ENCODE results near the gene EMILIN2.
A peak's percentile ranks its signal among the peaks of the same experiment; 100 is the strongest.
"Not testable (repeated sequence)": the region's sequence is repeated elsewhere in the genome, so short reads cannot be mapped to it uniquely, and the experiment has no call there.

Gene EMILIN2

GRCh38 chr18:2847317-2848246, 776 bp downstream of the EMILIN2 start:
- DNase-seq, result peak; percentile 59

DNA sequence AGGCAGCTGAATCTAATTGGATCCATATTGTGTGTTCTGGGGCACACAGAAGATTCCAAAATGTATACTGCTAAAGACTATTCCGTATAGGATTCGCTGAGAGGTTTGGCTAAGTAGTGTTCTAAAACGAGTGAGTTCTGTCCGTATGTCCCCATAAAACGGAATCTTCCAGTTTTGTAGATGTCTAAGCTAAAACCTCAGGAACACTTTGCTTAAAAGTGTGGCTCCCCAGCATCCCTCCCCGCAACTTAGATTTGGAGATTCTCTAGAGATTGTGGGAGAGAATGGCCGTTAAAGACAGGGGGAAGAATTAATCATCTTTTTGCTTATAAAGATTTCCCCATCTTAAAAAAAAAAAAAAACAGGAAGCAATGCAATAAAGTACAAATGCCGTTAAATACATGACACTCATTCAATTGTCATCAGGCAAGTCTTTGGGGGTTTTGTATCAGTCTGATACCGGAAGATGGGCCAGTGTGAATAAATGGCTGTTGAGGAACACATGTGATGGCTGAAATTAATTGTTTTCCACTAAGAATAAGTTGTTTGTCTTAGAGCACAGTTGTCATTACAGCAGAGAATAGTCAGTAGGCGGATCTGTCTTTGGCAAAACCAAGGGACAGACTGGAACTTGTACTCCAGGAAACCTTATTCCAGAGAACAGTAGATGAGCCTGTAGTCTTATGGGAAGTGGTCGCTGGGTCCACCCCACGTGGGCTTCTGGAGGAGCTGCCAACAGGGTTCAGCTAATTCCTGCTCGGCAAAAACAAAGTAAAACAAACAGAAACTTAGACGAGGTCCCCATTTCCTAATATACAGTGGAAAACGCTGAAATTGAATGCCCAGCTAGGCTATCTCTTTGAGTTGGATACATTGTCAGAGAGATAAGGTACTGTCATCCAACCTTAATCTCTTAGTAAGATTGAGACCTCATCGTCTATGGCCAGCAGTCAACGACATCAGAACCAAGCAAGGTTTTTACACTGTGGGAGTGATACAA, 1.7 kb downstream of the EMILIN2 start:
- no peak for DNase-seq

- DNase-seq, result no peak
These were observed 4.0 kb downstream of the EMILIN2 start for GRCh38 chr18:2850816-2851215.

GRCh38 chr18:2851771-2852170, 5.0 kb downstream of the EMILIN2 start:
- no peak for DNase-seq

DNA sequence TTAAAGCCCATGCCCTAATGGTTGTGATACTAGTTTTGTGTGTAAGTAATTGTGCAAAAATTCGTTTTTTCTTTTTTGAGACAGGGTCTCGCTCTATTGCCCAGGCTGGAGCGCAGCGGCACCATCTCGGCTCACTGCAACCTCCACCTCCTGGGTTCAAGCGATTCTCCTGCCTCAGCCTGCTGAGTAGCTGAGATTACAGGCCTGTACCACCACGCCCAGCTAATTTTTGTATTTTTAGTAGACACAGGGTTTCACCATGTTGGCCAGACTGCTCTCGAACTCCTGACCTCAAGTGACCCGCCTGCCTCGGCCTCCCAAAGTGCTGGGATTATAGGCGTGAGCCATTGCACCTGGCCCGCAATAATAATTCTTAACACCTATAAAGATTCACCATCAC, 5.7 kb downstream of the EMILIN2 start:
- DNase-seq, result not testable (repeated sequence)

- no peak for DNase-seq
These were observed 6.5 kb downstream of the EMILIN2 start for GRCh38 chr18:2853173-2853925.

DNA sequence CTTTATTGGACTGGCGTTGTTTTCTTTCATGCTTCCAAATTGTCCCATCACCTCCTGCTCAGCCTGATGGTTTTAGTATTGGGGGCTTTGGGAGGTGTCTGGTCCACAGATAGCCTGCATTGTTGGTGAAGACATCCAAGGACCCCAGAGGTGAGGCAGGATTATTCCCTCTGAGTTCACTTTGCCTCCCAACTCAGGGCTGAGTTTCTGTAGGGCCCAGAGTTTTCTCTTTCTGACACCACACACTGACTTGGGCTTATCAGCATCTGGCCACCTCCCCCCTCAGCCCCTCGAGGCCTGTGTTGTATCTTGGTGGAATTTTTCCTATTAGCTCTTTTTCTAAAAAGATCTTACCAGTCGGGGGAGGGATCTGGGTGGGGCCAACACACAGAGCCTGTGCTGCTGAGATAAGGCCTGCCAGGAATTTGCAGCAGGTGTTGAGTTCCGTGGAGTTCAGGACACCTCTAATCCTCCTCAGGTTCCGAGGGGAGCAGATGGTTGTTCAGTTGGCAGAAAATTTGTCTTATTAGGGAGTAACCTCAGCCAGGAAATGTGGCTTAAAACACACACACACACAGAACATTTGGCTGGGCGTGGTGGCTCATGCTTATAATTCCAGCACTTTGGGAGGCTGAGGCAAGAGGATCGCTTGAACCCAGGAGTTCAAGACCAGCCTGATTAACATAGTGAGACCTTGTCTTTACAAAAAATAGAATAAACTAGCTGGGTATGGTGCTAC, 7.3 kb downstream of the EMILIN2 start:
- DNase-seq, result no peak

DNA sequence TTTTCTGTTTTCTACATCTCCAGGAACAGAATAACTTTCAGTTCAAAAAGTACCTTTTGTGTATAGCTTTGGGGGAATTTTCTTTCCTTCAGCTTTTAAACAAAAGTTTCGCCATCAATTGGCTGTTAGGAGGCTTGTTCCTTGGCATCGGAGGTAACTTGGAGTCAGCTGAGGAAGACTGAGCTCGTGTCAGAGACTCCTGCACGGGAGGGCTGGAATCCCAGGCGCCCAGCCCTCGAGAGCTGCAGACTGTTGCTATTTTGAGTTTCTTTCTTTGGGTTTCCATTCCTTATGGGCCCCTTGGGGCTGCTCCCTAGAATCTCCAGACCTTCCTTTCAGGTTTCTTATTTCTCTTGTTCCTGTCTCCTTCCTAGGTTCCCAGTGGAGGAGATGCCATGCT, 8.1 kb downstream of the EMILIN2 start:
- DNase-seq, result no peak

DNA sequence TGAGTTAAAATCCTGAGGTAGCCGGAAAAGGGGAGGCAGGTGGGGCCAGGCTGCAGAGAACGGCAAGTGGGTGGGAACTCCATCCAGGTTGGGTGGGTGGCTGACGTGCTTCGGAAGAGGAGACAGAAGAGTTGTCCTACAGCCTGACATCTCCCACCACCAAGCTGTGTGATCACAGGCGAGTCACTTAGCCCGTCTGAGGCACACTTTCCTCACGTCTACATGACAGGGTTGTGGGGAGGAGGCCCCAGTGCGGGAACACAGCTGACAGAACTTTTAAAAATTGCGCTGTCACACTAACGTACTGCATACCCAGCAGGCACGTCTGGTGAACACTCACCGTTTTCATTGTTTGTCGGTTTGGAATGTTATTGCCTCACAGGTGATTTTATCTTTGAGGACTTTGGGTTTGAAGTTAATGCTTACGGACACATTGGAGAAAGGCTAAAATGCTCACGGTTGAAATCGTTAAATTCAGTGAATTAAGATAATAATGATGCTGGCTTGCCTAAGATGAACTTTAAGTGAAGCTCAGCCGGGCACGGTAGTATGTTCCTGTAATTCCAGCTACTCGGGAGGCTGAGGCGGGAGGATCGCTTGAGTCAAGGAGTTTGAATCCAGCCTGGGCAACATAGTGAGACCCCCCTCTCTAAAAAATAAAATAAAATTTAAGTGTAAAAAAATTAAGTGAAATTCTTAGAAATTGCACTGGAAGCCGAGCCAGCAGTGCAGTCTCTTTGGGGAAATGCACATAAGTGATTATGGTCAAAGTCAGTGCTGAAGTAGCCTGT, 8.9 kb downstream of the EMILIN2 start:
- DNase-seq, result no peak

DNA sequence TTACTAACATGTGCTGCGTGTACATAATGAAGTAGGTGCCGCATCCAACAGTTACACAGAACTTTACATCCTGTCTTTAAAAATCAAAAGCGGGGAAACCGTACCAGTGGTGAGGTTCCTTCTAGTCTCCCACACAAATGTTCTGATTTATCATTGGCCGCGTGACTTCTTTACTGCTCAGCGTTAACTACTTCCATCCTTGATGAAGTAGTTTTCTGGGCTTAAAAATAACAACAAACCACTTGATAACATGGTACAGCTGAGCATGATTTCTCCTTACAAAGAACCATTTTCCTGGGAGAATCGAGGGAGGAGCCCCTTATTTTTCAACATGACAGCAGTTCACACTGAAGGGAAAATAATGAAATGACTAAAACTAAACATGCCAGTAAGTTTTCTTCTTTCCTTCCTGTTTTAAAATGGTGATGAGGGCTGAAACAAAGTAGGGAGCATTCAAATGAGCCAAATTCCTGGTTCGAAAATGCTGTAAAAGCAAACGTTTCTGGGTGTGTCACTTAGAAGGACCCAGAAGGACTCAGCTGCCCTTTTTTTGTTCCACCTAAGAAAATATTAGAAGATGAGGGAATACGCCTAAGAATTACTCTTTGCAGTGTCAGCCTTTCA, 9.9 kb downstream of the EMILIN2 start:
- no peak for DNase-seq

GRCh38 chr18:2857491-2858131, 10.8 kb downstream of the EMILIN2 start:
- peak; percentile 56 for DNase-seq

- not testable (repeated sequence) for DNase-seq
These were observed 13.6 kb downstream of the EMILIN2 start for GRCh38 chr18:2860397-2860796.

DNA sequence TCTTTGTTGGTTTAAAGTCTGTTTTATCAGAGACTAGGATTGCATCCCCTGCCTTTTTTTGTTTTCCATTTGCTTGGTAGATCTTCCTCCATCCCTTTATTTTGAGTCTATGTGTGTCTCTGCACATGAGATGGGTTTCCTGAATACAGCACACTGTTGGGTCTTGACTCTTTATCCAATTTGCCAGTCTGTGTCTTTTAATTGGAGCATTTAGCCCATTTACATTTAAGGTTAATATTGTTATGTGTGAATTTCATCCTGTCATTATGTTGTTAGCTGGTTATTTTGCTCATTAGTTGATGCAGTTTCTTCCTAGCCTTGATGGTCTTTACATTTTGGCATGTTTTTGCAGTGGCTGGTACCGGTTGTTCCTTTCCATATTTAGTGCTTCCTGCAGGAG, 17.2 kb downstream of the EMILIN2 start:
- not testable (repeated sequence) for DNase-seq

DNA sequence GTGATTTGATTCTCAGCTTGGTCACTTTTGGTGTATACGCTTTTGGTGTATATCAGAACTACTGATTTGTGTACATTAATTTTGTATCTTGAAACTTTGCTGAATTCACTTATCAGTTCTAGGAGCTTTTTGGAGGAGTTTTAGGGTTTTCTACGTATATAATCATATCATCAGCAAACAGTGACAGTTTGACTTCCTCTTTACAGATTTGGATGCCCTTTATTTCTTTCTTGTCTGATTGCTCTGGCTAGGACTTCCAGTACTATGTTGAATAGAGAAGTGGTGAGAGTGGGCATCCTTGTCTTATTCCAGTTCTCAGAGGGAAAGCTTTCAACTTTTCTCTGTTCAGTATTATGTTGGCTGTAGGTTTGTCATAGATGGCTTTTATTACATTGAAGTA, 19.7 kb downstream of the EMILIN2 start:
- not testable (repeated sequence) for DNase-seq

- no peak for DNase-seq
These were observed 22.4 kb downstream of the EMILIN2 start for GRCh38 chr18:2869207-2869606.

DNA sequence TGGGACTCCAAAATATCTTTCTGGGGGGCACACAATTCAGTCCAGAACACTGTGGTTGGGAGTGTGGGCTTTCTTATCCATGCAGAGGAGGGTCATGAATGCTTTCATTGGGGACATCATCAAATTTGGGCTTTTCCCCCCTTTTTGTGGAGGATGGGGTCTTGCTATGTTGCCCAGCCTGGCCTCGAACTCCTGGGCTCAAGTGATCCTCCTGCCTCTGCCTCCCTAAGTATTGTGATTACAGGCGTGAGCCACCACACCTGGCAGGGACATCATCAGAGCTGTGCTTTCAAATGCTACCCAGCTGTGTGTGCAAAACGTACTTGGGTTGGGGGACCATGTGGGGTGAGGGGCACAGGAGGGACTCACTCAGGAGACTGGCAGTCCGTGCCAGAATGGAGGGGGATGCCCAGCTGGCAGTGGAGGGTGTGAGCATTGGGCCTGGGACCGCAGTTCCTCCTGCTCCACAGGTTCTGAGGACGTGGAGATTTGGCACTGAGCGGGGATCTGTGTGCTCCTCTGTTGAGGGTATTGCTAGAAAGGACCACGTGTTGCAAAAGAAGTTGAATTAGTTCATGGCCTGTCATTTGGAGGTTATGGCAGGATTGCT, 24.4 kb downstream of the EMILIN2 start:
- no peak for DNase-seq

DNA sequence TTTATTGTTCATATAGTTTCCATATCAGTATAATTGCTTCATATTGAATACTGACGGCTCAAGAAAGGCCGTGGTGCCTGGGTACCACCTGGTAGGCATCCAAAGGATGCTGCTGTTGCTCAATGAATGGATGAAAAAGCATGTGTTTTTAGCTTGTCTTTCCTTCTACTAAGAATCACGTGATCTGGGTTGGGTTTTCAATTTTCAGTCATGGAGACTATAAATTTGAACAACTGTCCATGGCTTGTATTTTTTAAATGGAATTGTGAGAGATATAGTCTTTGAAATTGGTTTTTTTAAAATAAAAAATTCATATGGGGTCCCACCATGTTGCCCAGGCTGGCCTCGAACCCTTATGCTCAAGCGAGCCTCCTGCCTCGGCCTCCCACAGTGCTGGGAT, 25.3 kb downstream of the EMILIN2 start:
- no peak for DNase-seq

- no peak for DNase-seq
These were observed 28.0 kb downstream of the EMILIN2 start for GRCh38 chr18:2874765-2875164.

GRCh38 chr18:2878656-2879330, 32.0 kb downstream of the EMILIN2 start:
- no peak for DNase-seq
